Fibroblast of skin of right quadriceps (primary cell): ENCODE results near the gene RET.
A peak's percentile ranks its signal among the peaks of the same experiment; 100 is the strongest.

Experiments
- DNase-seq: peaks from one replicate; pipeline ENCODE4 v3.0.0-alpha.2; 2013

Gene RET

GRCh38 chr10:43076876-43077420 lies at the start of gene RET:
Gene RET (plus strand): TSS chr10:43077069. CDS start chr10:43077259, 190 bp downstream.
- peak; percentile 29 for DNase-seq

GRCh38 chr10:43027331-43027955 lies 49.4 kb upstream of the RET start:
- no peak for DNase-seq

GRCh38 chr10:43028143-43028542 lies 48.7 kb upstream of the RET start:
- no peak for DNase-seq

GRCh38 chr10:43029043-43029442 lies 47.8 kb upstream of the RET start:
- DNase-seq, result no peak

GRCh38 chr10:43032613-43033012 lies 44.3 kb upstream of the RET start:
- no peak for DNase-seq

- DNase-seq, result no peak
Measured at GRCh38 chr10:43035800-43036199, 41.1 kb upstream of the RET start.

GRCh38 chr10:43036481-43037428 lies 40.1 kb upstream of the RET start:
- no peak for DNase-seq

GRCh38 chr10:43037440-43037839 lies 39.4 kb upstream of the RET start:
- DNase-seq, result no peak

- no peak for DNase-seq
Measured at GRCh38 chr10:43037942-43038782, 38.7 kb upstream of the RET start.

GRCh38 chr10:43038783-43039623 lies 37.9 kb upstream of the RET start:
- DNase-seq, result no peak

GRCh38 chr10:43039624-43040481 lies 37.0 kb upstream of the RET start:
- no peak for DNase-seq

- DNase-seq, result no peak
Measured at GRCh38 chr10:43040482-43041256, 36.2 kb upstream of the RET start.

- DNase-seq, result no peak
Measured at GRCh38 chr10:43041422-43042342, 35.2 kb upstream of the RET start.

GRCh38 chr10:43042503-43043341 lies 34.1 kb upstream of the RET start:
- DNase-seq, result no peak

- no peak for DNase-seq
Measured at GRCh38 chr10:43043342-43043772, 33.5 kb upstream of the RET start.

GRCh38 chr10:43043773-43044447 lies 33.0 kb upstream of the RET start:
- DNase-seq, result no peak

GRCh38 chr10:43044448-43044921 lies 32.4 kb upstream of the RET start:
- DNase-seq, result no peak
